ENCODE results near the gene MBTPS1. TPM values are rescaled to one million over a fixed set of nuclear protein-coding genes. Genes with fewer than 3 reads are reported as not detected.
A peak's percentile ranks its signal among the peaks of the same experiment; 100 is the strongest.

MBTPS1 gene
- total RNA-seq, 6 donors from 2014 or later = 83.6 to 156 (median 105) TPM

DNA sequence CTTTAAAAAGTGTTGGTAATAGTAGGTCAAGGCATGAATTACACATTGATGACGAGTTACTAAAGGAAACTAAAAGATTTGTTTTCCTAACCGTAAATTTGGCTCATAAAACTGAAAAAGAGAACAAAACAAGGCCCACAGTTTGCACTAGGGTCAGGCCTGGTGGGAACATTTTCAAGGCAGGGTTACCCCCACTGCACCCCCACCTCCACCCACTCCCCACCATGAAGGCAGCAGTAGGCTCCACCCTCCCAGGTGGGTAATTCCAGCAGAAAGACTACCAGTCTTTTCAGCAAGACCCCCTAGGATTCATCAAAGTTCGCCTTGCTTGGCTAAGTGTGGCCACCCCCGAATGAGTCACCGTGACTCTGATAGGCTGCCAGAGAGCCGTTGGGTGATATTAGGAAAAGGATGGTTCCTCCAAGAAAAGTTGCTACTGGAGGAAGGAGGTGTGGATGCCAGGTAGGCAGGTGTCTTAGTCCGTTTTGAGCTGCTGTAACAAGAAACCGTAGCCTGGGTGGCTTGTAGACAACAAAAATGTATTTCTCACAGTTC lies 37.0 kb upstream of the MBTPS1 start:
- DNase-seq = no peak
- Histone ChIP-seq H3K4me1 (no peaks in the 10 kb centered on the region), H3K9me3 (no peaks in the 10 kb centered on the region), H3K4me3 (no peak overlapping the region), H3K36me3 (no peaks in the 10 kb centered on the region), H3K27me3 (no peaks in the 10 kb centered on the region), H3K27ac (no peak overlapping the region)
- WGBS, 2 donors = 76 to 79% methylated on average over 8 of the region's 8 CpGs
- TF ChIP-seq POLR2A (IDR thresholded peaks at IDR 0.05) (no peak), EP300 (IDR thresholded peaks at IDR 0.05) (no peak), POLR2AphosphoS5 (IDR thresholded peaks at IDR 0.05) (no peak)
- TF ChIP-seq, protein P1, sequence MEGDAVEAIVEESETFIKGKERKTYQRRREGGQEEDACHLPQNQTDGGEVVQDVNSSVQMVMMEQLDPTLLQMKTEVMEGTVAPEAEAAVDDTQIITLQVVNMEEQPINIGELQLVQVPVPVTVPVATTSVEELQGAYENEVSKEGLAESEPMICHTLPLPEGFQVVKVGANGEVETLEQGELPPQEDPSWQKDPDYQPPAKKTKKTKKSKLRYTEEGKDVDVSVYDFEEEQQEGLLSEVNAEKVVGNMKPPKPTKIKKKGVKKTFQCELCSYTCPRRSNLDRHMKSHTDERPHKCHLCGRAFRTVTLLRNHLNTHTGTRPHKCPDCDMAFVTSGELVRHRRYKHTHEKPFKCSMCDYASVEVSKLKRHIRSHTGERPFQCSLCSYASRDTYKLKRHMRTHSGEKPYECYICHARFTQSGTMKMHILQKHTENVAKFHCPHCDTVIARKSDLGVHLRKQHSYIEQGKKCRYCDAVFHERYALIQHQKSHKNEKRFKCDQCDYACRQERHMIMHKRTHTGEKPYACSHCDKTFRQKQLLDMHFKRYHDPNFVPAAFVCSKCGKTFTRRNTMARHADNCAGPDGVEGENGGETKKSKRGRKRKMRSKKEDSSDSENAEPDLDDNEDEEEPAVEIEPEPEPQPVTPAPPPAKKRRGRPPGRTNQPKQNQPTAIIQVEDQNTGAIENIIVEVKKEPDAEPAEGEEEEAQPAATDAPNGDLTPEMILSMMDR (IDR thresholded peaks at IDR 0.05) = no peak
- ATAC-seq (ENCODE audit: low FRiP score in 2 of 2) = no peak

DNA sequence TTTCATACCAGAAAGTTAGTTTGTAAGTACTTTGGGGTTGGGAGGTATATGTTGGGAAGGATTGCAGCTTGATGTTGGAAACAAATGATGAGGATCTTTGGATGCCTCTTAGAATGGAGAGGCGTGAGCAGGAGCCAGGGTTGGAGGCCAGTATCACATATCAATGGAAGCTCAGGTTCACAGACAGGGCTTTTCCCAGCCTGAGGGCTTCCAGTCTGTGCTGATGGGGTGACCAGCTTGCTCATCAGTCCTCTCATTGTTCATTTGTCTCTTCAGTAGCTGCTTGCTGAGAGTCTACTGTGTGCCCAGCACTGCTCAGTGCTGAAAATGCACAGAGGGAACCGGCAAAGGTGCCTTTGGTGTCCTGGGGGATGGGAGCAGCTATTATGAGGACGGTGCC lies 34.2 kb upstream of the MBTPS1 start:
- H3K36me3 ChIP-seq = no peaks in the 10 kb centered on the region
- WGBS, 2 donors = 83 to 87% methylated on average over 3 of the region's 3 CpGs
- H3K9me3 ChIP-seq = no peaks in the 10 kb centered on the region
- no peak for DNase-seq
- H3K4me3 ChIP-seq = no peak overlapping the region
- H3K27ac ChIP-seq = no peak overlapping the region
- no peak for TF ChIP-seq POLR2A (IDR thresholded peaks at IDR 0.05)
- TF ChIP-seq POLR2AphosphoS5 (IDR thresholded peaks at IDR 0.05) = no peak
- no peak for TF ChIP-seq EP300 (IDR thresholded peaks at IDR 0.05)
- TF ChIP-seq, protein P1 (IDR thresholded peaks at IDR 0.05) = no peak
- peaks cover 0 to under 1% (median 0%) of the 10 kb centered on the region in 4 donors for H3K4me1 ChIP-seq
- no peak for ATAC-seq (ENCODE audit: low FRiP score in 2 of 2)
- no peaks in the 10 kb centered on the region for H3K27me3 ChIP-seq

DNA sequence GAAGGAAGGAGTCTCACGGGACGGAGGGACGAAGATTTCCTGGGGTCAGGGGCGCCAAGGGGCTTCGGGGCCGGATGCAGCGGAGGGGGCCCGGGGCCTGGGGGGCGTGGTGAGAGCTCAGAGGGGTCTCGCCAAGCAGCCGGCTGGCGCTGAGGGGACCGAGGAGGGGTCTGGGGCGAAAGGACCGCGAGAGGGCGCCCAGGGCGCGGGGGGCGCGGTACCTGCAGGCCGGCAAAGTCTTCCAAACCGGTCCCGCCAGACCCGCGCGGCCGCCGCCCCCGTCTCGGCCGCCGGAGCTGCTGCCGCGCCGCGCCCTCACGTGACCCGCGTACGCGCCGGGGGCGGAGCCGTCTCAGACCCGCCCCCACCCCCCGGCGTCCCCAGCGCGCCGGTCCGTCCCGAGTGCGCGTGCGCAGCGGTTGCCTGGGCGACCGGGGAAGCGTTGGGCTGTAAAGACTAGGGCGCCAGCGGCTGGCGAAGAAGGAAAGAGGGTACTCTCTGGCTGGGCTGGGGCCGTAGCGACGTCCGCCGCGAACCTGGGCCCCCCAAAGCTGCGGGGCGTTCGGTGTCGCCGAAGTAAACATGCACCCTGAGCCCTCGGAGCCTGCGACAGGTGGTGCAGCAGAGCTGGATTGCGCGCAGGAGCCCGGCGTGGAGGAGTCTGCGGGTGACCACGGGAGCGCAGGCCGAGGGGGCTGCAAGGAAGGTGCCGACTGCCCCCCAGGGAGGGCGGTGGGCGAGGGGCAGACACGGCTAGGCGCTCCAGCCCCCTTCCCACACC lies 28.3 kb upstream of the MBTPS1 start, which contains the start of the genes DNAAF1 and HSDL1:
DNAAF1 (plus strand) TSS at position 450 of the 781 bp plus-strand sequence; CDS start at position 583, 133 bp downstream.
HSDL1 (minus strand) TSS at position 319 of the 781 bp plus-strand sequence. CDS start 13,856 bp downstream, outside the sequence.
- Histone ChIP-seq H3K4me1 (peaks cover 6 to 21% (median 11%) of the 10 kb centered on the region in 4 donors), H3K27ac (peak within 1 kb of the TSS; percentile 65 to 89 (median 80)), H3K9me3 (no peaks in the 10 kb centered on the region), H3K4me3 (peak within 1 kb of the TSS; percentile 83 to 100 (median 94)), H3K36me3 (no peaks in the 10 kb centered on the region), H3K27me3 (no peaks in the 10 kb centered on the region)
- TF ChIP-seq POLR2AphosphoS5 (IDR thresholded peaks at IDR 0.05) = peak in 1 of 2 donors; percentile 48
- TF ChIP-seq EP300 (IDR thresholded peaks at IDR 0.05) = no peak
- TF ChIP-seq, protein P1 (IDR thresholded peaks at IDR 0.05) = peak in 1 of 6 experiments; percentile 32
- peak in 2 of 4 donors; percentile 45 to 79 for TF ChIP-seq POLR2A (IDR thresholded peaks at IDR 0.05)
- WGBS, 2 donors = 1% methylated on average over 33 to 46 of the region's 89 CpGs
- DNase-seq (peak; percentile 93 to 100), ATAC-seq (ENCODE audit: low FRiP score in 2 of 2) (peak; percentile 91 to 98)

DNA sequence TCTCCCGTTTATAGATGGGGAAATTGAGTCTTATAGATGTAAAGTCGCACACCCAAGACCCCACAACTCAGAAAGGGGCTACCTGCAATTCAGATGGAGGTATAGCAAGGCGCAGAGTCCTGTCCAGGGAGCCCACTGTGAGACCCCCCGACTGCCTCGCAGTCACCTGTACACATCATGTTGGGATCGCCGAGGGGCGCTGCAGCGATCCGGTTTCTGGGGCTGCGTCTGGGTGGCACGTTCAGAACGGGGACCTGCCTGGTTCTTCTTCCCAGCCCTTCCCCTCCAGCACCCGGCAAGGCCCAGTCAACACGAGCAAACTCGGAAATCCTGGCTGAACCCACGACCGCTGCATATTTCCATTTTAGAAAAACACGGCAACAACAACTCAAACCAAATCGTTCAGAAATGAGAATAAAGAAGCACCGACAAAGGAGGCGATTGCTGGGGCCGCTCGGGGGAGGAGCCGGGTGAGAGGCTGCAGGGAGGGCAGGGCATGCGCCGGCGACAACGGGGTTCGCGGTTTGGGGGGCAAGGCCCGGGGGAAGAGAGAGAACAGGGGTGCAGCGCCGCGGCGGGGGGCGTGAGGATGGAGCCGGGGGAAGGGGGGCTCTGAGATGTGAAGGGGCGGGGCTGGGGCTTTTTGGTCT lies 27.6 kb upstream of the MBTPS1 start:
- WGBS, 2 donors = 0 to 2% methylated on average over 19 to 33 of the region's 39 CpGs
- H3K27ac ChIP-seq = peak overlapping the region; percentile 65 to 89 (median 80)
- no peaks in the 10 kb centered on the region for H3K36me3 ChIP-seq
- no peaks in the 10 kb centered on the region for H3K9me3 ChIP-seq
- TF ChIP-seq EP300 (IDR thresholded peaks at IDR 0.05) (no peak), POLR2A (IDR thresholded peaks at IDR 0.05) (no peak), POLR2AphosphoS5 (IDR thresholded peaks at IDR 0.05) (no peak)
- TF ChIP-seq, protein P1 (IDR thresholded peaks at IDR 0.05) = no peak
- H3K27me3 ChIP-seq = no peaks in the 10 kb centered on the region
- ATAC-seq (ENCODE audit: low FRiP score in 2 of 2) (peak; percentile 27 to 70), DNase-seq (peak; percentile 35 to 75)
- peaks cover 10 to 28% (median 14%) of the 10 kb centered on the region in 4 donors for H3K4me1 ChIP-seq
- H3K4me3 ChIP-seq = peak overlapping the region; percentile 83 to 100 (median 94)

All from upper lobe of left lung (tissue), 6 donors.